OCI-LY1 (cell line): Measurements from ENCODE around the gene POLR1A.

ENCODE experiments used
- H2AFZ ChIP-seq: fragments of 200-600 bp; sonication (generic), shearing (Covaris generic); 2 replicates; pipeline ENCODE4 v1.6.0; 2014; ENCODE audit warnings: antibody characterized with exemption, mild to moderate bottlenecking, low read length
- H3F3A ChIP-seq: fragments of 200-600 bp; sonication (generic), shearing (Covaris generic); 2 replicates; pipeline ENCODE4 v1.6.0; 2014; ENCODE audit warnings: mild to moderate bottlenecking, antibody characterized with exemption, low read length, moderate library complexity; ENCODE audit not compliant: insufficient read depth
- H3K27ac ChIP-seq: fragments of 200-600 bp; sonication (generic); 2 replicates; pipeline ENCODE4 v1.5.1; 2014; ENCODE audit warnings: low read length, mixed run types, mild to moderate bottlenecking, low read depth; ENCODE audit not compliant: poor library complexity, severe bottlenecking
- H3K27me3 ChIP-seq: fragments of 200-600 bp; sonication (generic); 2 replicates; pipeline ENCODE4 v1.6.0; 2014; ENCODE audit warnings: antibody characterized with exemption, mild to moderate bottlenecking, low read length, moderate library complexity; ENCODE audit not compliant: insufficient read depth
- H3K36me3 ChIP-seq: fragments of 200-600 bp; sonication (generic); 2 replicates; pipeline ENCODE4 v1.6.1; 2014; ENCODE audit warnings: mild to moderate bottlenecking, antibody characterized with exemption, low read length, moderate library complexity, mixed read lengths; ENCODE audit not compliant: insufficient read depth
- H3K4me1 ChIP-seq: fragments of 200-600 bp; sonication (generic); 2 replicates; pipeline ENCODE4 v1.5.1; 2014; ENCODE audit warnings: mild to moderate bottlenecking, low read length, moderate library complexity; ENCODE audit not compliant: insufficient read depth, severe bottlenecking
- H3K4me2 ChIP-seq: fragments of 200-600 bp; sonication (generic), shearing (Covaris generic); 2 replicates; pipeline ENCODE4 v1.6.1; 2014; ENCODE audit warnings: low read length
- H3K4me3 ChIP-seq: fragments of 200-600 bp; sonication (generic); 2 replicates; pipeline ENCODE4 v1.5.1; 2014; ENCODE audit warnings: low read length, low read depth, mild to moderate bottlenecking, mixed read lengths; ENCODE audit not compliant: poor library complexity, severe bottlenecking
- H3K79me2 ChIP-seq: fragments of 200-600 bp; shearing (Covaris generic); 2 replicates; pipeline ENCODE4 v1.6.1; 2016; ENCODE audit warnings: mixed run types, low read length, mixed read lengths; ENCODE audit not compliant: insufficient read depth
- H3K9ac ChIP-seq: fragments of 200-600 bp; sonication (generic), shearing (Covaris generic); 2 replicates; pipeline ENCODE4 v1.6.1; 2014; ENCODE audit warnings: mild to moderate bottlenecking, low read length, mixed read lengths
- H3K9me2 ChIP-seq: fragments of 200-600 bp; sonication (generic), shearing (Covaris generic); 2 replicates; pipeline ENCODE4 v1.6.1; 2014; ENCODE audit warnings: low read depth, mild to moderate bottlenecking, low read length, mixed read lengths
- H3K9me3 ChIP-seq: fragments of 200-600 bp; shearing (Covaris generic); 2 replicates; pipeline ENCODE4 v1.6.1; 2014; ENCODE audit warnings: low read length, mixed read lengths
- H4K20me1 ChIP-seq: fragments of 200-600 bp; sonication (generic), shearing (Covaris generic); 2 replicates; pipeline ENCODE4 v1.6.0; 2016; ENCODE audit warnings: mild to moderate bottlenecking, low read length; ENCODE audit not compliant: insufficient read depth
- CTCF ChIP-seq: fragments of 200-600 bp; sonication (generic), shearing (Covaris generic); IDR thresholded peaks from 2 replicates; pipeline ENCODE4 v1.5.1; 2017; ENCODE audit warnings: mild to moderate bottlenecking, antibody characterized with exemption, low read length, moderate library complexity, mixed read lengths
- EZH2 ChIP-seq: fragments of 200-600 bp; sonication (generic), shearing (Covaris generic); IDR thresholded peaks from 2 replicates; pipeline ENCODE4 v1.8.0; 2017; ENCODE audit warnings: borderline replicate concordance, mixed run types, mild to moderate bottlenecking, antibody characterized with exemption, low read length, moderate library complexity, mixed read lengths

POLR1A gene

GRCh38 chr2:85974390-85974789, 131.3 kb downstream of the POLR1A start:
- H3F3A ChIP-seq, result no peaks in the 10 kb centered on the region
- H3K27me3 ChIP-seq, result no peaks in the 10 kb centered on the region
- H2AFZ ChIP-seq, result no peak overlapping the region
- H3K9me2 ChIP-seq, result no peaks in the 10 kb centered on the region
- H3K9ac ChIP-seq, result no peak overlapping the region
- H4K20me1 ChIP-seq, result no peaks in the 10 kb centered on the region
- H3K4me1 ChIP-seq, result no peaks in the 10 kb centered on the region
- H3K36me3 ChIP-seq, result no peaks in the 10 kb centered on the region
- TF ChIP-seq EZH2 (no peak), CTCF (no peak)
- H3K4me2 ChIP-seq, result no peak overlapping the region
- H3K27ac ChIP-seq, result no peak overlapping the region
- H3K4me3 ChIP-seq, result no peak overlapping the region
- H3K79me2 ChIP-seq, result no peaks in the 10 kb centered on the region
- H3K9me3 ChIP-seq, result no peaks in the 10 kb centered on the region

GRCh38 chr2:85972355-85972754, 133.3 kb downstream of the POLR1A start:
- Histone ChIP-seq H3K36me3 (no peaks in the 10 kb centered on the region), H3K9ac (no peak overlapping the region), H3K9me2 (no peaks in the 10 kb centered on the region), H3K4me2 (no peak overlapping the region), H3F3A (no peaks in the 10 kb centered on the region), H2AFZ (no peak overlapping the region), H3K4me1 (no peaks in the 10 kb centered on the region), H3K27ac (no peak overlapping the region), H3K79me2 (no peaks in the 10 kb centered on the region), H3K27me3 (no peaks in the 10 kb centered on the region), H3K4me3 (no peak overlapping the region), H4K20me1 (no peaks in the 10 kb centered on the region), H3K9me3 (no peaks in the 10 kb centered on the region)
- no peak for TF ChIP-seq CTCF

GRCh38 chr2:85971366-85971765, 134.3 kb downstream of the POLR1A start:
- Histone ChIP-seq H3K36me3 (no peaks in the 10 kb centered on the region), H4K20me1 (no peaks in the 10 kb centered on the region), H3F3A (no peaks in the 10 kb centered on the region), H2AFZ (no peak overlapping the region), H3K9ac (no peak overlapping the region), H3K9me2 (no peaks in the 10 kb centered on the region), H3K4me1 (no peaks in the 10 kb centered on the region), H3K4me2 (no peak overlapping the region), H3K4me3 (no peak overlapping the region), H3K79me2 (no peaks in the 10 kb centered on the region), H3K27ac (no peak overlapping the region), H3K9me3 (no peaks in the 10 kb centered on the region), H3K27me3 (no peaks in the 10 kb centered on the region)
- TF ChIP-seq CTCF, result no peak
- TF ChIP-seq EZH2, result no peak
